ENCODE data around the gene GYG2. TPM values are rescaled to one million over a fixed set of nuclear protein-coding genes. Genes with fewer than 3 reads are reported as not detected.

GYG2 gene
- total and polyA plus RNA-seq, 2 experiments from 2014 or later: 41.4 to 44.3 TPM

DNA sequence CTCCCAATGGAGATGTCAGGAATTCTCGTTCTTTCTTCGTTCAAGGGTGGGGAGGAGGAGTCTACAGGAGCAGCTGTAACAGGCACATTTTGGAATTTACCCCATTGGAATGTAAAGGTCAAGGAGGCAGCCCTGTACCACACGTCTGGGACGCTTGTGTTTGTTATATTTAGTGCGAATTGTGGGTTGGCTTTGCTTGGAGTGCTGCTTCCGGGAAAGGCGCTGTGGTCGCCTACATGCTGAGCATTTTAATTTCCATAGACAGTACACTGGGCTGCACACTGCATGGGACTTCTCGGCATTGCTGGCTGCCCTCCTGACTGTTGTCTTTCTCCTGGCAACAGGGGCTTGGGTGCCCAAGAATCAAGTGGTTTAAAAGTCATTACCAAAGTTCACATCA is 12.8 kb downstream of the GYG2 start:
- H3K27ac ChIP-seq: no peak overlapping the region
- no peaks in the 10 kb centered on the region for H3K36me3 ChIP-seq (replicated peaks; ENCODE audit: insufficient read depth, low read depth)
- H3K9me3 ChIP-seq (ENCODE audit: low read depth): no peaks in the 10 kb centered on the region
- 80% methylated on average over 9 of the region's 9 CpGs for WGBS (ENCODE audit: low lambda C conversion rate, missing lambda C conversion rate)
- no peaks in the 10 kb centered on the region for H3K9me2 ChIP-seq (replicated peaks; ENCODE audit: insufficient read depth)
- H2AFZ ChIP-seq: no peak overlapping the region
- TF ChIP-seq EZH2phosphoT487 (IDR thresholded peaks at IDR 0.05; ENCODE audit: low read depth, severe bottlenecking, unreplicated experiment) (no peak), EZH2 (IDR thresholded peaks at IDR 0.05; ENCODE audit: borderline replicate concordance) (no peak)
- TF ChIP-seq, protein P1, sequence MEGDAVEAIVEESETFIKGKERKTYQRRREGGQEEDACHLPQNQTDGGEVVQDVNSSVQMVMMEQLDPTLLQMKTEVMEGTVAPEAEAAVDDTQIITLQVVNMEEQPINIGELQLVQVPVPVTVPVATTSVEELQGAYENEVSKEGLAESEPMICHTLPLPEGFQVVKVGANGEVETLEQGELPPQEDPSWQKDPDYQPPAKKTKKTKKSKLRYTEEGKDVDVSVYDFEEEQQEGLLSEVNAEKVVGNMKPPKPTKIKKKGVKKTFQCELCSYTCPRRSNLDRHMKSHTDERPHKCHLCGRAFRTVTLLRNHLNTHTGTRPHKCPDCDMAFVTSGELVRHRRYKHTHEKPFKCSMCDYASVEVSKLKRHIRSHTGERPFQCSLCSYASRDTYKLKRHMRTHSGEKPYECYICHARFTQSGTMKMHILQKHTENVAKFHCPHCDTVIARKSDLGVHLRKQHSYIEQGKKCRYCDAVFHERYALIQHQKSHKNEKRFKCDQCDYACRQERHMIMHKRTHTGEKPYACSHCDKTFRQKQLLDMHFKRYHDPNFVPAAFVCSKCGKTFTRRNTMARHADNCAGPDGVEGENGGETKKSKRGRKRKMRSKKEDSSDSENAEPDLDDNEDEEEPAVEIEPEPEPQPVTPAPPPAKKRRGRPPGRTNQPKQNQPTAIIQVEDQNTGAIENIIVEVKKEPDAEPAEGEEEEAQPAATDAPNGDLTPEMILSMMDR (IDR thresholded peaks at IDR 0.05; ENCODE audit: poor library complexity): no peak
- no peak overlapping the region for H3K4me2 ChIP-seq
- H3K4me3 ChIP-seq: no peak overlapping the region
- no peak for DNase-seq (ENCODE audit: low spot score)
- peaks cover 20% of the 10 kb centered on the region for H3K79me2 ChIP-seq
- H3K27me3 ChIP-seq: no peaks in the 10 kb centered on the region
- no peaks in the 10 kb centered on the region for H4K20me1 ChIP-seq (ENCODE audit: insufficient read depth, poor library complexity, severe bottlenecking)
- H3K4me1 ChIP-seq (ENCODE audit: insufficient read depth): no peaks in the 10 kb centered on the region

DNA sequence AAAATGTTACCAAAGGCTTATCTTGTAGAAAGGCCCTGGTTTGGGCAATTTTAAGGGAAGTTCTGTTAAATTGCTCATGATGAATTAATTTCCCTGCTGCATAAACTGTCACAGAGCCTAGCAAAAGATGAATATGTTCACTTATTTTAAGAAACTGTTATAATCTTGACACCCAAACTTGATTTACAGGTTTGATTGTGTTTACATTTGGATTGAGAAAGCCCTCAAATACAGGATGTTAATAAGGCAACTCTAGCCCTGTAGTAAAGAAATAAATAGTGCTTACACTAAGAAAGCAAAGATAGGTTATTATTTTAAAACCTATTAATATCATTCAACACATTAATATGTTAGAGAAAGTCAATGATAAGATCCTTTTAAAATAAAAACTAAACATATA is 18.3 kb downstream of the GYG2 start:
- Histone ChIP-seq H3K4me1 (ENCODE audit: insufficient read depth) (peaks cover 5% of the 10 kb centered on the region), H3K9me2 (replicated peaks; ENCODE audit: insufficient read depth) (no peaks in the 10 kb centered on the region), H3K27me3 (no peaks in the 10 kb centered on the region), H3K79me2 (no peaks in the 10 kb centered on the region), H2AFZ (no peak overlapping the region), H3K36me3 (replicated peaks; ENCODE audit: insufficient read depth, low read depth) (no peaks in the 10 kb centered on the region), H4K20me1 (ENCODE audit: insufficient read depth, poor library complexity, severe bottlenecking) (no peaks in the 10 kb centered on the region), H3K9me3 (ENCODE audit: low read depth) (no peaks in the 10 kb centered on the region), H3K27ac (no peak overlapping the region), H3K4me2 (no peak overlapping the region), H3K4me3 (no peak overlapping the region)
- DNase-seq (ENCODE audit: low spot score): no peak
- TF ChIP-seq, protein P1 (IDR thresholded peaks at IDR 0.05; ENCODE audit: poor library complexity): no peak
- TF ChIP-seq EZH2phosphoT487 (IDR thresholded peaks at IDR 0.05; ENCODE audit: low read depth, severe bottlenecking, unreplicated experiment) (no peak), EZH2 (IDR thresholded peaks at IDR 0.05; ENCODE audit: borderline replicate concordance) (no peak)

DNA sequence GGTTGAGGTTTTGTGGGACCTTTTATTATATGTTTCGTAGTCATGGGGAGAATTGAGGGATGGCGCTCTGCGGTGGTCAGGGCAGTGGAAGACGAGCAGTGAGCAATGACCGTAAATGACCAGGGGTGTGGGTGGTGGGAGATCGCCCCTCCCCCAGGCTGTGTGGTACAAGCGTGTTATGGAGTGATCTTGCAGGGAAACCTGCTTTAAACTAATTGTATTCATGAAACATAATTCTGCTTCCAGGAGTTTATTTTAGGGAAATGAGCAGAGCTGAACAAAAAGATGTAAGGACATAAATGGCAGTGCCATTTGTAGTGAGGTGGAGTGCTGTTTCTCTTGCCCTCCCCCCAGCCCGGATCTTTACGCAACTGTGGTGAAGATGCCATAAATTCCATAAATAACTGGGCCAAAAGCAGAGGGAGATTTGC is 20.2 kb downstream of the GYG2 start:
- H2AFZ ChIP-seq: peak overlapping the region; percentile 3

More for the DNA sequence above, 20.2 kb downstream of the GYG2 start:
- peak; percentile 28 for DNase-seq (ENCODE audit: low spot score)
- H3K9me3 ChIP-seq (ENCODE audit: low read depth): no peaks in the 10 kb centered on the region
- H3K27me3 ChIP-seq: no peaks in the 10 kb centered on the region
- 58% methylated on average over 9 of the region's 9 CpGs for WGBS (ENCODE audit: low lambda C conversion rate, missing lambda C conversion rate)
- no peaks in the 10 kb centered on the region for H3K36me3 ChIP-seq (replicated peaks; ENCODE audit: insufficient read depth, low read depth)
- peak overlapping the region; percentile 35 for H3K4me2 ChIP-seq
- H3K79me2 ChIP-seq: no peaks in the 10 kb centered on the region
- H3K27ac ChIP-seq: peak overlapping the region; percentile 51
- H3K4me1 ChIP-seq (ENCODE audit: insufficient read depth): peaks cover 5% of the 10 kb centered on the region
- TF ChIP-seq EZH2 (IDR thresholded peaks at IDR 0.05; ENCODE audit: borderline replicate concordance) (no peak), EZH2phosphoT487 (IDR thresholded peaks at IDR 0.05; ENCODE audit: low read depth, severe bottlenecking, unreplicated experiment) (no peak)
- TF ChIP-seq, protein P1 (IDR thresholded peaks at IDR 0.05; ENCODE audit: poor library complexity): no peak
- no peaks in the 10 kb centered on the region for H4K20me1 ChIP-seq (ENCODE audit: insufficient read depth, poor library complexity, severe bottlenecking)
- H3K4me3 ChIP-seq: no peak overlapping the region
- H3K9me2 ChIP-seq (replicated peaks; ENCODE audit: insufficient read depth): no peaks in the 10 kb centered on the region

Data from hepatocyte (in vitro differentiated cells).